Loucy (cell line): ENCODE data around the gene PDK3.

ENCODE experiments used
- H2AFZ ChIP-seq: fragments of 200-600 bp; sonication (generic); 2 replicates; pipeline ENCODE4 v1.6.0; 2016; ENCODE audit warnings: antibody characterized with exemption, mild to moderate bottlenecking, low read length, moderate library complexity
- H3F3A ChIP-seq: fragments of 200-600 bp; 2 replicates; pipeline ENCODE4 v1.6.0; 2016; ENCODE audit warnings: antibody characterized with exemption, low read depth, mild to moderate bottlenecking
- H3K27me3 ChIP-seq: fragments of 200-600 bp; sonication (generic); 2 replicates; pipeline ENCODE4 v1.6.1; 2014; ENCODE audit warnings: low read length, mild to moderate bottlenecking; ENCODE audit not compliant: insufficient read depth, poor library complexity, severe bottlenecking
- H3K36me3 ChIP-seq: fragments of 200-600 bp; sonication (generic); 2 replicates; pipeline ENCODE4 v1.6.1; 2016; ENCODE audit warnings: low read length; ENCODE audit not compliant: insufficient read depth
- H3K4me1 ChIP-seq: fragments of 200-600 bp; sonication (generic); 2 replicates; pipeline ENCODE4 v1.5.1; 2014; ENCODE audit warnings: low read length, mild to moderate bottlenecking; ENCODE audit not compliant: insufficient read depth, poor library complexity, severe bottlenecking
- H3K4me2 ChIP-seq: fragments of 200-600 bp; sonication (generic); 2 replicates; pipeline ENCODE4 v1.6.0; 2014; ENCODE audit warnings: antibody characterized with exemption, low read length, low read depth, mild to moderate bottlenecking; ENCODE audit not compliant: poor library complexity, severe bottlenecking
- H3K4me3 ChIP-seq: fragments of 200-600 bp; sonication (generic); 2 replicates; pipeline ENCODE4 v1.5.1; 2014; ENCODE audit warnings: low read length, mild to moderate bottlenecking, mixed read lengths; ENCODE audit not compliant: poor library complexity, severe bottlenecking
- H3K79me2 ChIP-seq: fragments of 200-600 bp; sonication (generic); 2 replicates; pipeline ENCODE4 v1.6.1; 2014; ENCODE audit warnings: low read length; ENCODE audit not compliant: insufficient read depth
- H3K9ac ChIP-seq: fragments of 200-600 bp; sonication (generic); 2 replicates; pipeline ENCODE4 v1.6.0; 2014; ENCODE audit warnings: mild to moderate bottlenecking, low read depth, low read length, moderate library complexity; ENCODE audit not compliant: poor library complexity, severe bottlenecking
- H3K9me2 ChIP-seq: fragments of 200-600 bp; sonication (generic); replicated peaks from 2 replicates; pipeline ENCODE4 v1.6.1; 2016; ENCODE audit warnings: low read depth, low read length, mixed read lengths
- H3K9me3 ChIP-seq: fragments of 200-600 bp; sonication (generic); 2 replicates; pipeline ENCODE4 v1.6.1; 2014; ENCODE audit warnings: mild to moderate bottlenecking, antibody characterized with exemption, low read length, low read depth; ENCODE audit not compliant: insufficient read depth
- H4K20me1 ChIP-seq: fragments of 200-600 bp; sonication (generic); 2 replicates; pipeline ENCODE4 v1.6.0; 2014; ENCODE audit warnings: antibody characterized with exemption, low read length, mild to moderate bottlenecking; ENCODE audit not compliant: insufficient read depth, poor library complexity, severe bottlenecking
- EZH2phosphoT487 ChIP-seq: fragments of 200-600 bp; IDR thresholded peaks from 2 replicates; pipeline ENCODE4 v1.6.1; 2018; ENCODE audit warnings: antibody characterized with exemption, mild to moderate bottlenecking, moderate library complexity, borderline replicate concordance
- TF ChIP-seq, protein P1 (sequence below): fragments of 200-600 bp; sonication (generic); conservative IDR thresholded peaks from 2 replicates; pipeline ENCODE4 v1.5.1; 2014; ENCODE audit warnings: mild to moderate bottlenecking, antibody characterized with exemption, low read length

Gene PDK3

DNA sequence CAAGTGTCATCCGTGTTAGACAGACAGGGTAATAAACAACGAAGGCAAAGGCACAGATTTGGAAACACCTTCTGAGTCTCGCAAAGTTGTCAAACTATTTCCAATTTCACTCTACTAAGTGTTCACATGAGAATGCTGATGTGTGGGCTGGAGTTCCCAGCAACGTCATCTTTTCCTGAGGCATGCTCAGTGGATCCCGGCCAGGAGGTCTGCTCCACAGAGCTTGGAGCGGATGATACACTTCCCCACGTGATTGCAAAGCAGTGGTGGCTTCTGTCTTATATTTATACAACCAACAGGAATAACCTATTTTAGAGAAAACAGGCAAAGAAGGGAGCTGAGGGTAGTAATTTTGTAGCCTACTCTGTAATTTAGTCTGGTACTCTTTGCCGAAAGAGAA is 40.1 kb upstream of the PDK3 start:
- no peak for TF ChIP-seq EZH2phosphoT487
- TF ChIP-seq, protein P1, sequence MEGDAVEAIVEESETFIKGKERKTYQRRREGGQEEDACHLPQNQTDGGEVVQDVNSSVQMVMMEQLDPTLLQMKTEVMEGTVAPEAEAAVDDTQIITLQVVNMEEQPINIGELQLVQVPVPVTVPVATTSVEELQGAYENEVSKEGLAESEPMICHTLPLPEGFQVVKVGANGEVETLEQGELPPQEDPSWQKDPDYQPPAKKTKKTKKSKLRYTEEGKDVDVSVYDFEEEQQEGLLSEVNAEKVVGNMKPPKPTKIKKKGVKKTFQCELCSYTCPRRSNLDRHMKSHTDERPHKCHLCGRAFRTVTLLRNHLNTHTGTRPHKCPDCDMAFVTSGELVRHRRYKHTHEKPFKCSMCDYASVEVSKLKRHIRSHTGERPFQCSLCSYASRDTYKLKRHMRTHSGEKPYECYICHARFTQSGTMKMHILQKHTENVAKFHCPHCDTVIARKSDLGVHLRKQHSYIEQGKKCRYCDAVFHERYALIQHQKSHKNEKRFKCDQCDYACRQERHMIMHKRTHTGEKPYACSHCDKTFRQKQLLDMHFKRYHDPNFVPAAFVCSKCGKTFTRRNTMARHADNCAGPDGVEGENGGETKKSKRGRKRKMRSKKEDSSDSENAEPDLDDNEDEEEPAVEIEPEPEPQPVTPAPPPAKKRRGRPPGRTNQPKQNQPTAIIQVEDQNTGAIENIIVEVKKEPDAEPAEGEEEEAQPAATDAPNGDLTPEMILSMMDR, result no peak
- Histone ChIP-seq H3K4me3 (no peak overlapping the region), H3K9me3 (no peaks in the 10 kb centered on the region), H3K27me3 (no peaks in the 10 kb centered on the region), H4K20me1 (no peaks in the 10 kb centered on the region), H3K4me1 (peaks cover 16% of the 10 kb centered on the region), H3K79me2 (no peaks in the 10 kb centered on the region), H3K36me3 (no peaks in the 10 kb centered on the region), H3K4me2 (no peak overlapping the region), H2AFZ (no peak overlapping the region), H3K9me2 (no peaks in the 10 kb centered on the region), H3K9ac (no peak overlapping the region), H3F3A (no peaks in the 10 kb centered on the region)

- Histone ChIP-seq H3K9me3 (no peaks in the 10 kb centered on the region), H3K27me3 (no peaks in the 10 kb centered on the region), H4K20me1 (no peaks in the 10 kb centered on the region), H3F3A (no peaks in the 10 kb centered on the region), H2AFZ (no peak overlapping the region), H3K9ac (no peak overlapping the region), H3K4me1 (peaks cover 16% of the 10 kb centered on the region), H3K4me3 (no peak overlapping the region), H3K9me2 (no peaks in the 10 kb centered on the region), H3K4me2 (no peak overlapping the region), H3K36me3 (no peaks in the 10 kb centered on the region), H3K79me2 (no peaks in the 10 kb centered on the region)
- TF ChIP-seq, protein P1, result no peak
- TF ChIP-seq EZH2phosphoT487, result no peak
Observed at GRCh38 chrX:24425806-24426205, 39.3 kb upstream of the PDK3 start.

- no peaks in the 10 kb centered on the region for H3K36me3 ChIP-seq
- no peaks in the 10 kb centered on the region for H3K27me3 ChIP-seq
- peak overlapping the region; percentile 75 for H3K9ac ChIP-seq
- peak overlapping the region; percentile 86 for H2AFZ ChIP-seq
- H3K79me2 ChIP-seq, result no peaks in the 10 kb centered on the region
- peak overlapping the region; percentile 90 for H3K4me2 ChIP-seq
- H3K4me1 ChIP-seq, result peaks cover 16% of the 10 kb centered on the region
- no peak for TF ChIP-seq EZH2phosphoT487
- TF ChIP-seq, protein P1, result no peak
- H3F3A ChIP-seq, result no peaks in the 10 kb centered on the region
- H4K20me1 ChIP-seq, result no peaks in the 10 kb centered on the region
- H3K4me3 ChIP-seq, result peak overlapping the region; percentile 75
- no peaks in the 10 kb centered on the region for H3K9me2 ChIP-seq
- H3K9me3 ChIP-seq, result no peaks in the 10 kb centered on the region
Observed at GRCh38 chrX:24426340-24426913, 38.7 kb upstream of the PDK3 start.
